C4-2B (cell line): ENCODE results near the gene NKD1.

ENCODE experiments used
- CTCF ChIP-seq: fragments of 450-650 bp; conservative IDR thresholded peaks from 2 replicates; pipeline ENCODE4 v1.5.1; 2017; ENCODE audit warnings: mild to moderate bottlenecking
- ZFX ChIP-seq: fragments of 450-650 bp; IDR thresholded peaks from 2 replicates; pipeline ENCODE4 v1.6.1; 2017

GRCh38 chr16:50559342-50559741 is 11.1 kb downstream of the NKD1 start:
- TF ChIP-seq CTCF (no peak), ZFX (no peak)
